GM18868 (cell line): ENCODE measurements around the gene C10orf67.
A peak's percentile ranks its signal among the peaks of the same experiment; 100 is the strongest.
"Not testable (repeated sequence)": the region's sequence is repeated elsewhere in the genome, so short reads cannot be mapped to it uniquely, and the experiment has no call there.

ENCODE experiments used
- ATAC-seq: cut with Tn5 transposase; IDR thresholded peaks from one replicate; pipeline ENCODE4 v1.9.1; 2021; ENCODE audit warnings: mild to moderate bottlenecking, moderate library complexity; ENCODE audit not compliant: unreplicated experiment

Gene C10orf67

GRCh38 chr10:23344241-23344841, at the start of gene C10orf67:
C10orf67 (minus strand) TSS chr10:23344797; CDS start chr10:23344774, 23 bp downstream.
- no peak for ATAC-seq

GRCh38 chr10:23391821-23392220, 47.2 kb upstream of the C10orf67 start:
- no peak for ATAC-seq

- no peak for ATAC-seq
Measured at GRCh38 chr10:23390809-23391208, 46.2 kb upstream of the C10orf67 start.

GRCh38 chr10:23390408-23390807, 45.8 kb upstream of the C10orf67 start:
- not testable (repeated sequence) for ATAC-seq

GRCh38 chr10:23387516-23387915, 42.9 kb upstream of the C10orf67 start:
- not testable (repeated sequence) for ATAC-seq

GRCh38 chr10:23386052-23386451, 41.5 kb upstream of the C10orf67 start:
- ATAC-seq = no peak

- no peak for ATAC-seq
Measured at GRCh38 chr10:23384364-23384763, 39.8 kb upstream of the C10orf67 start.

GRCh38 chr10:23383637-23384036, 39.0 kb upstream of the C10orf67 start:
- no peak for ATAC-seq

GRCh38 chr10:23381298-23382040, 36.9 kb upstream of the C10orf67 start:
- no peak for ATAC-seq

- no peak for ATAC-seq
Measured at GRCh38 chr10:23379686-23380085, 35.1 kb upstream of the C10orf67 start.

GRCh38 chr10:23376229-23376655, 31.6 kb upstream of the C10orf67 start:
- ATAC-seq = no peak

GRCh38 chr10:23375366-23375765, 30.8 kb upstream of the C10orf67 start:
- ATAC-seq = no peak

- no peak for ATAC-seq
Measured at GRCh38 chr10:23373156-23373555, 28.6 kb upstream of the C10orf67 start.

GRCh38 chr10:23371073-23371472, 26.5 kb upstream of the C10orf67 start:
- no peak for ATAC-seq

GRCh38 chr10:23370106-23370505, 25.5 kb upstream of the C10orf67 start:
- no peak for ATAC-seq

- ATAC-seq = peak; percentile 60
Measured at GRCh38 chr10:23368816-23369640, 24.4 kb upstream of the C10orf67 start.

GRCh38 chr10:23367896-23368595, 23.4 kb upstream of the C10orf67 start:
- ATAC-seq = no peak

- ATAC-seq = peak; percentile 64
Measured at GRCh38 chr10:23365417-23366030, 20.9 kb upstream of the C10orf67 start.

GRCh38 chr10:23364378-23364777, 19.8 kb upstream of the C10orf67 start:
- peak; percentile 20 for ATAC-seq

GRCh38 chr10:23363793-23364135, 19.2 kb upstream of the C10orf67 start:
- no peak for ATAC-seq
